RPMI7951 (cell line): Measurements from ENCODE around the gene REG3G. TPM values are rescaled to one million over a fixed set of nuclear protein-coding genes. Genes with fewer than 3 reads are reported as not detected.
"Not testable (repeated sequence)": the region's sequence is repeated elsewhere in the genome, so short reads cannot be mapped to it uniquely, and the experiment has no call there.

ENCODE experiments used
- DNase-seq: peaks from one replicate; pipeline ENCODE4 v3.0.0-alpha.2; 2012; ENCODE audit warnings: low read depth
- total RNA-seq: library from RNA; depleted of rRNA; stranded (reverse); fragments of >200 nt; shearing (Covaris generic); gene quantifications from 2 replicates; pipeline ENCODE4 v1.2.3, GENCODE V29; 2014; rRNA removed

The REG3G gene
- total RNA-seq, 1 experiment from 2014 or later: not detected

DNA sequence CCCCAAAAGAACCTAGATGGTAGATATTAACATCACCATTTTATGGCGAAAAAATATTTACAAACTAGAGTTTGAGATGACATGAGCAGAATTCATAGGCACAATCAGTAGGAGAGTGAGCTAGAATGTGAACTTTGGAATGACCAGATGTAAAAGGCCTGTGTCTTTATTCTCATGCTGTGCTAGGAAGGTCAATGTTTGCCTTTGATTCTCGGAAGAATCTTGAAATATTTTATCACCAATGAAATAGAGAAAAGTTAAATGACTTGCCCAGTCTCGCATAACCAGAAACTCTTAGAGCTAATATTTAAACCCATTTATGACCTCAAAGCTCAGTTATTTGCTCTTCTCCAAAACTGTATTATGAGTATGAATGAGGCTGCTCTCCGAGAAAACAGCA lies 9.2 kb upstream of the REG3G start:
- DNase-seq: no peak

DNA sequence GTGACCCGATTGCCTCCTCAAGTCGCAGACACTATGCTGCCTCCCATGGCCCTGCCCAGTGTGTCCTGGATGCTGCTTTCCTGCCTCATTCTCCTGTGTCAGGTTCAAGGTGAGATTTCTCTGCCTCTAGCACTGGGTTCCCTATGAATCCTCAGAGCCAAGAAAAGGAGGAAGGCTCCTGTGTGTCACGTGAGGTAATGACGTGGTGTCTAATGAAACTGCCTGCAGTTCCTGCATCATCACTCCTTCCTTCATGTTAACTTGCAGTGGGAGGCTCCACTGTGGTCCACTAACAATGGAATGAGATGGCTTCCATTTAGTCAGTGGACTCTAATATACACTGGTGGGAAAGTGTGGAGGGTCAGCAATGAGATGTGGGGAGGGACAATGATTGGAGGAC lies 559 bp downstream of the REG3G start:
- no peak for DNase-seq

DNA sequence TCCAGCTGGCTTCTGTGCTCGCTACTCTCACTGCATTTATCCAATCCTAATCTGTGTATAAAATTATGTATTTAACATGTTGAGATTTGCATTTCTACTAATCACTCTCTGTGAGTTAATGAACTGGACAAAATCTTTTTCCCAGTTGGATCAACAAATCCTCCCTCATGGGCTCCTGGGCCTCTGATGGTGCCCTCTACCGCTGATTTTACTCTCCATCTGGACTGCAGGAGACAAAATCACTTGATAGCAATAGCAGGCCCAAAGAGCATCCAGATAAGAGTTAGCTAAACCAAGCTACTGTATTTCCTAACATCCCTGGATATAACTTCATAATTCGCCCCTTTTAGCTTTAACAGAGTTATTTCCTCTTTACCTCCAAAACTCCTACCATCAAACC lies 14.4 kb downstream of the REG3G start:
- DNase-seq: no peak

DNA sequence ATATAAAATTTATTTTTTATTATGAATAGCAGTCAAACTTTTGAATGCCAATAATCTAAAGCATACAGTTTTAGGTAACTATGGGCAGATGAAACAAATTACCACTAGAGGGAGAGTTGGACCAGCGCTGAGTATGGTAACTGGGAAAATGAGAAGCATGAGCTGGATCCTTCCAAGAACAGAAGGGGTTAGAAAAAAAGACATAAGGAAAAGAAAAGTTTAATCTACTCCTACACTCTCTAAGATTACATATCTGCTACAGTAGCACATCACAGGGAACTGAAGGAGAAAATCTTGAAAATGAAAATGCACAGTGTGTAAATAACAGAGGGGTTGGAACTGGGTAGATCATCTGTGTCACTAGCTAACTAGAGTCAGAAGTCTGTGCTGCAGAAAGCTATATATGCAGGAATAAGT lies 15.5 kb downstream of the REG3G start:
- DNase-seq: no peak

DNA sequence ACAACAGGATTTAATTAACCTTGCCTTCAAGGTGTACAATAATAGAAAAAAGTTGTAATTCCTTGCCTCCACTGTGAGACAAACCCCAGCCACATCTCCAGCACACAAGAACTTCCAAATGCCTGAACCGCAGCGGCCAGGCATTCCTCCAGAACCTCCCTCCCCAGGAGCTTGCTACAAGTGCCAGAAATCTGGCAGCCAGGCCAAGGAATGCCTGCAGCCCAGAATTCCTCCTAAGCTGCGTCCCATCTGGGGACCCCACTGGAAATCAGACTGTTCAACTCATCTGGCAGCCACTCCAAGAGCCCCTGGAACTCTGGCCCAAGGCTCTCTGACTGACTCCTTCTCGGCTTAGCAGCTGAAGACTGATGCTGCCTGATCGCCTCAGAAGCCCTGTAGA lies 28.0 kb downstream of the REG3G start:
- DNase-seq: not testable (repeated sequence)

DNA sequence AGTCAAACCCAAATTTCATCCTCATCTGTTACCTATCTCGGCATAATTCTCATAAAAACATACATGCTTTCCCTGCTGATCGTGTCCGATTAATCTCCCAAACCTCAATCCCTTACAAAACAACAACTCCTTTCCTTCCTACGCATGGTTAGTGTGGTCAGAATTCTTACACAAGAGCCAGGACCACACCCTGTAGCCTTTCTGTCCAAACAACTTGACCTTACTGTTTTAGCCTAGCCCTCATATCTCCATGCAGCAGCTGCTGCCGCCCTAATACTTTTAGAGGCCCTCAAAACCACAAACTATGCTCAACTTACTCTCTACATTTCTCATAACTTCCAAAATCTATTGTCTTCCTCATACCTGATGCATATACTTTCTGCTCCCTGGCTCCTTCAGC lies 29.3 kb downstream of the REG3G start:
- DNase-seq: not testable (repeated sequence)

DNA sequence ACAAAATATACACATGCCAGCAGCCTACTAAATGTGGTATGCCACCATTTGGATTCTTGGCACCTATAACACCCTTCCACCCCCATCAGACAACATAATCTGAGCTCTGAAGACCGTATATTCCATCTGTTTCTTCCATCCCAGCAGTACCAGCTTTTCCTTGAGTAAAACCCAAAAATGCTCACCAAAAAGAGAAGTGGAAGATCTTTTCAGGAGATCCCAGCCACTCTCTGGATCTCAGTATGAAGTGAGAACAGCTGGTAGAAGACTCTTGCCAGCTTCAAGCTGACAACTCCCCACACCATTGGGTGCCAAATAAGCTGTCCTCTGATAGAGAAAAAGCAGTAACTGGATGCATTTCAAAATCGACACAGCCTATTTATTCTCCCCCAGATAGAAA lies 39.7 kb downstream of the REG3G start:
- DNase-seq: no peak

DNA sequence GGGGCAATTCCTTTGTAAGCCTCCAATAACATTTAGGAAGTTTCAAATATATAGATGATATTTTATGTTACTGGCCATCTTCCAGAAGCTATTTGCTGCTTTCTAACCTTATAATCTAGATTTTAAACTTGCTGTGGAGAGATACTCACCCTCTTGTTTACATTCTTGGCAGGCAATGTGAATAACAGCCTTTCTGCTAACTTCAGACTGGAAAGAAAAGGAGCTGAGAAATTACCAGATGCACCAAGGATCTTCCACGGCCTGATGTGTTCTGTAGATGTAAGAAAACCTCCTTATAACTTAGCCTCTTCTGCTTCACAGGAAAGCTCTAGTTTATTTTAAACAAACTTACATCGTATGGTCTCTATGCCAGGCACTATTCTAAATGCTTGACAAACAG lies 45.6 kb downstream of the REG3G start:
- DNase-seq: no peak

Other genes with a start within 250 kb of the REG3G start
- not detected in 2 replicates for gene REG1B, start 62.3 kb downstream of the REG3G start, total RNA-seq
- gene REG1A, start 94.8 kb downstream of the REG3G start, total RNA-seq: not detected in 2 replicates
- gene REG3A, start 134.1 kb downstream of the REG3G start, total RNA-seq: not detected in 2 replicates